Mucosa of descending colon (tissue), 3 donors: ENCODE results near the gene ANO9. TPM values are rescaled to one million over a fixed set of nuclear protein-coding genes. Genes with fewer than 3 reads are reported as not detected.
A peak's percentile ranks its signal among the peaks of the same experiment; 100 is the strongest.

Experiments used
- ATAC-seq: fragments of 200-7000 bp; cut with Tn5 transposase; one replicate; pipeline ENCODE4 v1.9.1; 2020; ENCODE audit warnings: mild to moderate bottlenecking, moderate library complexity
- DNase-seq, 3 donors: peaks; one replicate each; pipeline ENCODE4 v3.0.0-alpha.2; 2020
- H3K36me3 ChIP-seq: fragments of 200-600 bp; one replicate; pipeline ENCODE4 v1.8.0; 2021; ENCODE audit warnings: low read depth, mild to moderate bottlenecking
- H3K4me1 ChIP-seq: fragments of 200-600 bp; one replicate; pipeline ENCODE4 v1.8.0; 2021; ENCODE audit warnings: low read depth, mild to moderate bottlenecking
- H3K4me3 ChIP-seq: fragments of 200-600 bp; one replicate; pipeline ENCODE4 v1.8.0; 2021; ENCODE audit warnings: mild to moderate bottlenecking
- H3K9me3 ChIP-seq: fragments of 200-600 bp; one replicate; pipeline ENCODE4 v1.8.0; 2021; ENCODE audit warnings: mild to moderate bottlenecking
- CTCF ChIP-seq: fragments of 200-600 bp; IDR thresholded peaks from one replicate; pipeline ENCODE4 v1.8.0; 2022; ENCODE audit warnings: antibody characterized with exemption, mild to moderate bottlenecking
- intact Hi-C, 2 donors: fragments of 100-400 bp; cut with DNase I in 1 of 2; cut with micrococcal nuclease in 1 of 2; formaldehyde crosslinking; loops; one replicate each; pipeline versions ENCODE4 v1.11.0 to v1.11.1; 2022; cut with DNase I, micrococcal nuclease
- total RNA-seq, 3 donors: library from RNA; stranded (reverse); fragmentation: NEBNext Ultra II Directional in 2 of 3; extraction: Animal tissue kit (Norgen Biotek cat#: 25700) in 2 of 3; gene quantifications; one replicate each; pipeline versions ENCODE4 v1.2.1 to v1.2.4, GENCODE V29; 2021 to 2023
- donor health status: DM: no; HTN: no; CAD: no; lungs with moderate emphysema.
- donor health status: DM: no; HTN: no; CAD: no.
- donor health status: DM: no; HTN: yes; CAD: no.

ANO9 gene
- total RNA-seq, 3 donors from 2014 or later: 85.2 to 179 (median 131) TPM

- TF ChIP-seq CTCF: no peak
Observed at GRCh38 chr11:369336-370018, 72.3 kb downstream of the ANO9 start, which contains the start of gene B4GALNT4. B4GALNT4 (plus strand) TSS chr11:369499; CDS start chr11:369804, 305 bp downstream.

GRCh38 chr11:368414-369335 lies 73.1 kb downstream of the ANO9 start:
- intact Hi-C loops: no loop called here
- Histone ChIP-seq H3K4me1 (peaks cover 2% of the 10 kb centered on the region), H3K36me3 (no peaks in the 10 kb centered on the region), H3K9me3 (no peaks in the 10 kb centered on the region), H3K4me3 (no peak overlapping the region)
- no peak for TF ChIP-seq CTCF
- peak in 1 of 3 donors; percentile 38 for DNase-seq
- peak; percentile 6 for ATAC-seq

More at GRCh38 chr11:369336-370018, 72.3 kb downstream of the ANO9 start, which contains the start of gene B4GALNT4:
- no peaks in the 10 kb centered on the region for H3K9me3 ChIP-seq
- no peaks in the 10 kb centered on the region for H3K36me3 ChIP-seq
- H3K4me1 ChIP-seq: peaks cover 2% of the 10 kb centered on the region
- ATAC-seq: no peak
- H3K4me3 ChIP-seq: no peak within 1 kb of the TSS
- DNase-seq: peak in 2 of 3 donors; percentile 13 to 22
- intact Hi-C loops: no loop called here

GRCh38 chr11:367956-368413 lies 73.8 kb downstream of the ANO9 start:
- Histone ChIP-seq H3K4me1 (peaks cover 2% of the 10 kb centered on the region), H3K9me3 (no peaks in the 10 kb centered on the region), H3K36me3 (no peaks in the 10 kb centered on the region), H3K4me3 (no peak overlapping the region)
- ATAC-seq (no peak), DNase-seq (no peak)
- intact Hi-C loops: no loop called here
- no peak for TF ChIP-seq CTCF

Other genes with a start within 250 kb of the ANO9 start
- gene SCGB1C1, start 248.9 kb downstream of the ANO9 start, total RNA-seq: not detected
- gene BET1L, start 234.6 kb downstream of the ANO9 start, total RNA-seq: 10 to 100 TPM; 51.5 to 59.9 (median 55.8) TPM
- 10 to 100 TPM; 75.1 to 93.1 (median 82.2) TPM for gene RIC8A, start 234.3 kb downstream of the ANO9 start, total RNA-seq
- 10 to 100 TPM; 19.3 to 22.1 (median 22.0) TPM for gene SIRT3, start 205.7 kb downstream of the ANO9 start, total RNA-seq
- 100 to 1,000 TPM in 1 of 3 donors, 10 to 100 TPM in 2; 92.6 to 110 (median 96.4) TPM for gene PSMD13, start 205.0 kb downstream of the ANO9 start, total RNA-seq
- gene NLRP6, start 163.6 kb downstream of the ANO9 start, total RNA-seq: 1 to 10 TPM in 1 of 3 donors, under 1 TPM in 2; 0.66 to 2.6 (median 0.72) TPM
- gene PGGHG, start 152.9 kb downstream of the ANO9 start, total RNA-seq: 10 to 100 TPM; 21.2 to 37.1 (median 29.7) TPM
- not detected for gene IFITM5, start 142.5 kb downstream of the ANO9 start, total RNA-seq
- gene IFITM2, start 134.2 kb downstream of the ANO9 start, total RNA-seq: 100 to 1,000 TPM in 2 of 3 donors, 10 to 100 TPM in 1; 57.2 to 254 (median 111) TPM
- gene IFITM1, start 128.0 kb downstream of the ANO9 start, total RNA-seq: 100 to 1,000 TPM in 1 of 3 donors, 10 to 100 TPM in 2; 80.2 to 182 (median 87.3) TPM
- gene IFITM3, start 121.2 kb downstream of the ANO9 start, total RNA-seq: 100 to 1,000 TPM in 2 of 3 donors, 10 to 100 TPM in 1; 76.1 to 410 (median 353) TPM
- 10 to 100 TPM in 1 of 3 donors, 1 to 10 TPM in 2; 2.1 to 11.8 (median 2.2) TPM for gene B4GALNT4, start 72.5 kb downstream of the ANO9 start, total RNA-seq
- 100 to 1,000 TPM in 2 of 3 donors, 10 to 100 TPM in 1; 73.3 to 174 (median 143) TPM for gene PKP3, start 47.8 kb downstream of the ANO9 start, total RNA-seq
- gene SIGIRR, start 27.0 kb downstream of the ANO9 start, total RNA-seq: 100 to 1,000 TPM; 103 to 190 (median 116) TPM
- gene PTDSS2, start 8.3 kb upstream of the ANO9 start, total RNA-seq: 10 to 100 TPM; 19.2 to 34.8 (median 27.3) TPM
- 100 to 1,000 TPM; 108 to 127 (median 118) TPM for gene RNH1, start 65.2 kb upstream of the ANO9 start, total RNA-seq
- 10 to 100 TPM; 41.4 to 50.6 (median 50.1) TPM for gene HRAS, start 93.6 kb upstream of the ANO9 start, total RNA-seq
- 1 to 10 TPM; 1.5 to 5.2 (median 4.8) TPM for gene LRRC56, start 95.5 kb upstream of the ANO9 start, total RNA-seq
- gene LMNTD2, start 118.7 kb upstream of the ANO9 start, total RNA-seq: 10 to 100 TPM in 2 of 3 donors, 1 to 10 TPM in 1; 5.4 to 19.1 (median 10.7) TPM
- 100 to 1,000 TPM in 1 of 3 donors, 10 to 100 TPM in 2; 45.7 to 108 (median 83.7) TPM for gene RASSF7, start 119.0 kb upstream of the ANO9 start, total RNA-seq
- gene PHRF1, start 134.5 kb upstream of the ANO9 start, total RNA-seq: 10 to 100 TPM; 35.0 to 40.2 (median 35.0) TPM
- gene IRF7, start 173.9 kb upstream of the ANO9 start, total RNA-seq: 10 to 100 TPM; 26.9 to 36.1 (median 27.8) TPM
- gene CDHR5, start 182.9 kb upstream of the ANO9 start, total RNA-seq: 100 to 1,000 TPM; 195 to 549 (median 316) TPM
- 1 to 10 TPM in 2 of 3 donors, not detected in 1; 1.0 TPM for gene SCT, start 185.2 kb upstream of the ANO9 start, total RNA-seq
- 1 to 10 TPM; 1.2 to 2.4 (median 1.8) TPM for gene DRD4, start 195.3 kb upstream of the ANO9 start, total RNA-seq